NCI-H2107 (cell line): Measurements from ENCODE around the gene GRSF1.
"Not testable (repeated sequence)": the region's sequence is repeated elsewhere in the genome, so short reads cannot be mapped to it uniquely, and the experiment has no call there.

Experiments
- DNase-seq: peaks from one replicate; lab custom pipeline; 2025; lab: John Stamatoyannopoulos, UW

The GRSF1 gene

GRCh38 chr4:70839589-70840093 is at the start of gene GRSF1:
Gene GRSF1, minus strand, starts transcription at chr4:70839890. Its CDS starts 63 bp downstream, at chr4:70839827.
- DNase-seq, result peak; percentile 66

GRCh38 chr4:70885174-70885573 is 45.5 kb upstream of the GRSF1 start:
- no peak for DNase-seq

- DNase-seq, result no peak
These were observed 41.0 kb upstream of the GRSF1 start for GRCh38 chr4:70880739-70881138.

- DNase-seq, result no peak
These were observed 37.9 kb upstream of the GRSF1 start for GRCh38 chr4:70877556-70877955.

- no peak for DNase-seq
These were observed 34.8 kb upstream of the GRSF1 start for GRCh38 chr4:70874268-70875156.

GRCh38 chr4:70873216-70873615 is 33.5 kb upstream of the GRSF1 start:
- no peak for DNase-seq

- DNase-seq, result no peak
These were observed 29.1 kb upstream of the GRSF1 start for GRCh38 chr4:70868778-70869177.

GRCh38 chr4:70863099-70863790 is 23.6 kb upstream of the GRSF1 start:
- no peak for DNase-seq

- no peak for DNase-seq
These were observed 19.4 kb upstream of the GRSF1 start for GRCh38 chr4:70859066-70859465.

- no peak for DNase-seq
These were observed 18.8 kb upstream of the GRSF1 start for GRCh38 chr4:70858454-70858853.

- DNase-seq, result no peak
These were observed 15.8 kb upstream of the GRSF1 start for GRCh38 chr4:70855464-70855863.

- no peak for DNase-seq
These were observed 9.6 kb upstream of the GRSF1 start for GRCh38 chr4:70849291-70849690.

GRCh38 chr4:70844180-70844579 is 4.5 kb upstream of the GRSF1 start:
- DNase-seq, result no peak

- no peak for DNase-seq
These were observed 3.2 kb upstream of the GRSF1 start for GRCh38 chr4:70842761-70843435.

- no peak for DNase-seq
These were observed 2.3 kb upstream of the GRSF1 start for GRCh38 chr4:70841951-70842350.

- DNase-seq, result no peak
These were observed 1.5 kb upstream of the GRSF1 start for GRCh38 chr4:70841211-70841610.

GRCh38 chr4:70840631-70841030 is 941 bp upstream of the GRSF1 start:
- not testable (repeated sequence) for DNase-seq

GRCh38 chr4:70840137-70840536 is 447 bp upstream of the GRSF1 start:
- DNase-seq, result not testable (repeated sequence)

- DNase-seq, result peak; percentile 6
These were observed 763 bp downstream of the GRSF1 start for GRCh38 chr4:70838666-70839588.

GRCh38 chr4:70838204-70838603 is 1.5 kb downstream of the GRSF1 start:
- DNase-seq, result no peak

GRCh38 chr4:70836081-70836480 is 3.6 kb downstream of the GRSF1 start:
- DNase-seq, result no peak
